ENCODE measurements around the gene DDX39B.

Gene DDX39B

GRCh38 chr6:31485055-31485454 lies 56.7 kb downstream of the DDX39B start:
- DNase-seq (ENCODE audit: low read depth) = no peak

- DNase-seq (ENCODE audit: low read depth) = no peak
Measured at GRCh38 chr6:31483392-31483791, 58.4 kb downstream of the DDX39B start.

- no peak for DNase-seq (ENCODE audit: low read depth)
Measured at GRCh38 chr6:31480574-31480973, 61.2 kb downstream of the DDX39B start.
